Measurements from ENCODE around the gene APOBEC2. TPM values are rescaled to one million over a fixed set of nuclear protein-coding genes. Genes with fewer than 3 reads are reported as not detected.

Gene APOBEC2
- total RNA-seq, 6 experiments from 2014 or later: not detected

DNA sequence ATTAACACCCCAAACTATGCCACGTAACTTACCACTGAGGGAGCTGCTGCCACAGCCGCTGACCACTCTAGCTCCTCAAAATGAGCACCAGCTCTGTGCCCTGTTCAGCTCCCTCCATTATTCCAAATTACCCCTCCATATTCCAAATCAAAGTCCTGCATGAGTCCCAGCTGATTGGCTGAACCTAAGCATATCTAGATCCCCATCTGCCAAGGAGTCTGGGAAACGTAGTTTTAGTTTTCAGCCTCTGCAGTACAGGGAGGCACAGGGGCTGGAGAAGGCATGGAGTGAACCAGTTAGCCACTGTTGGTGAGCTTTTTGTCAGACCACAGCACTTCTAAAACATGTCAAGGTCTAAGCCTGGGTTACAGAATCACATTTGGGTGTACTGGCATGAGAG is 29.9 kb upstream of the APOBEC2 start:
- H3K36me3 Mint-ChIP-seq (ENCODE audit: low read depth): peaks cover 4% of the 10 kb centered on the region
- H3K4me1 Mint-ChIP-seq (ENCODE audit: low read depth): peaks cover 42% of the 10 kb centered on the region
- no peak overlapping the region for H3K4me3 Mint-ChIP-seq
- no peaks in the 10 kb centered on the region; the same call in 1 of the 2 replicates for H3K9me3 Mint-ChIP-seq
- no peak for DNase-seq
- TF ChIP-seq, protein P1, sequence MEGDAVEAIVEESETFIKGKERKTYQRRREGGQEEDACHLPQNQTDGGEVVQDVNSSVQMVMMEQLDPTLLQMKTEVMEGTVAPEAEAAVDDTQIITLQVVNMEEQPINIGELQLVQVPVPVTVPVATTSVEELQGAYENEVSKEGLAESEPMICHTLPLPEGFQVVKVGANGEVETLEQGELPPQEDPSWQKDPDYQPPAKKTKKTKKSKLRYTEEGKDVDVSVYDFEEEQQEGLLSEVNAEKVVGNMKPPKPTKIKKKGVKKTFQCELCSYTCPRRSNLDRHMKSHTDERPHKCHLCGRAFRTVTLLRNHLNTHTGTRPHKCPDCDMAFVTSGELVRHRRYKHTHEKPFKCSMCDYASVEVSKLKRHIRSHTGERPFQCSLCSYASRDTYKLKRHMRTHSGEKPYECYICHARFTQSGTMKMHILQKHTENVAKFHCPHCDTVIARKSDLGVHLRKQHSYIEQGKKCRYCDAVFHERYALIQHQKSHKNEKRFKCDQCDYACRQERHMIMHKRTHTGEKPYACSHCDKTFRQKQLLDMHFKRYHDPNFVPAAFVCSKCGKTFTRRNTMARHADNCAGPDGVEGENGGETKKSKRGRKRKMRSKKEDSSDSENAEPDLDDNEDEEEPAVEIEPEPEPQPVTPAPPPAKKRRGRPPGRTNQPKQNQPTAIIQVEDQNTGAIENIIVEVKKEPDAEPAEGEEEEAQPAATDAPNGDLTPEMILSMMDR (IDR thresholded peaks at IDR 0.05): no peak
- peaks cover 5% of the 10 kb centered on the region for H3K27me3 Mint-ChIP-seq (ENCODE audit: insufficient read depth)
- no peak overlapping the region for H3K27ac Mint-ChIP-seq

DNA sequence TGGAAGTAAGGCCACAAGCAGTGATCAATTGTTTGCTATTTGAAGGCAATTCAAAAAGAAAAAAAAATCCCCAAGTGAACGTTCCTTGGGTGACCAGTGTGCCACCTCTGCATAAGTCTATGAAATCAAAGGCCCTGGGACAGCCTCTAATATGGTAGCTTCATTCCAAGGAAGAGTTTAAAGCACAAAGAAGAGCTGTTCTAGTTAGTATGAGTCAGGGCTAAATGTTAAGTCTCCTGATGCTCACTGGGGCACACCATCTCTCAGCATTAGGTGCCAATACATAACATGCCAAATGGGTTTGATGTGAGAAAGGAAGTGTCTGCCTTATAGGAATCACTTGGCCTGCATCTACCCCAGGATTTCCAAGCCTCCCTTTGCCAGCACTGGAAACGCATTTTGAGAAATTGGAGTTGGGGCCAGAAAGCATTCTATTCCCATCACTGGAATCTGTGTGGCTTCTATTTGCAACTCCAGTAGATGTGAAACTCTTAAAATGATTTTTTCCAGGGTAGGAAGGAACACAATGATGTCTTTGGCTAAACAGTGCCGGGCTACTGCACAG is 27.0 kb upstream of the APOBEC2 start:
- no peak overlapping the region for H3K4me3 Mint-ChIP-seq
- DNase-seq: no peak
- peaks cover 3% of the 10 kb centered on the region for H3K27me3 Mint-ChIP-seq (ENCODE audit: insufficient read depth)
- TF ChIP-seq, protein P1 (IDR thresholded peaks at IDR 0.05): no peak
- H3K4me1 Mint-ChIP-seq (ENCODE audit: low read depth): peaks cover 42% of the 10 kb centered on the region
- H3K27ac Mint-ChIP-seq: no peak overlapping the region
- H3K9me3 Mint-ChIP-seq: no peaks in the 10 kb centered on the region
- no peaks in the 10 kb centered on the region for H3K36me3 Mint-ChIP-seq (ENCODE audit: low read depth)

DNA sequence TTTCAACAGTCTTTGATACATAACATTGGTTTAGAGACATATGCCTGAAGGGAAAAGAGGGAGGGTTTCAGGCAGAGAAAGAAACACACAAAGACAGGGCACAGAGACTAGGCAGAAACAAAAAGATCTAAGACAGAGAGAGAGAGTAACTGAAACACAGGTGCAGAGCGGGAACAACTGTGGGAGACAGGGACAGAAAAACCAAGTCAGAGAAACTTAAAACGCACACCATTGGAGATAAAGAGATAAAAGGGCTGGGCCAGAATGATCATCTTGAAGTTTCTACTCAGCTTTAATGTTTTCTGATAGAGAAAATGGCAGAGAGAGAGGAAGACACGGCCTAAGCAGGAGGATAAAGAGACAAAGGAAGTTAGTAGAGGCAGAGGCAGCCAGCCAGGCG is 25.8 kb upstream of the APOBEC2 start:
- Mint-ChIP-seq H3K4me3 (peak overlapping the region; percentile 82), H3K27me3 (ENCODE audit: insufficient read depth) (peaks cover 4% of the 10 kb centered on the region), H3K27ac (no peak overlapping the region), H3K4me1 (ENCODE audit: low read depth) (peaks cover 32% of the 10 kb centered on the region), H3K36me3 (ENCODE audit: low read depth) (no peaks in the 10 kb centered on the region), H3K9me3 (no peaks in the 10 kb centered on the region)
- TF ChIP-seq, protein P1 (IDR thresholded peaks at IDR 0.05): no peak
- DNase-seq: no peak

DNA sequence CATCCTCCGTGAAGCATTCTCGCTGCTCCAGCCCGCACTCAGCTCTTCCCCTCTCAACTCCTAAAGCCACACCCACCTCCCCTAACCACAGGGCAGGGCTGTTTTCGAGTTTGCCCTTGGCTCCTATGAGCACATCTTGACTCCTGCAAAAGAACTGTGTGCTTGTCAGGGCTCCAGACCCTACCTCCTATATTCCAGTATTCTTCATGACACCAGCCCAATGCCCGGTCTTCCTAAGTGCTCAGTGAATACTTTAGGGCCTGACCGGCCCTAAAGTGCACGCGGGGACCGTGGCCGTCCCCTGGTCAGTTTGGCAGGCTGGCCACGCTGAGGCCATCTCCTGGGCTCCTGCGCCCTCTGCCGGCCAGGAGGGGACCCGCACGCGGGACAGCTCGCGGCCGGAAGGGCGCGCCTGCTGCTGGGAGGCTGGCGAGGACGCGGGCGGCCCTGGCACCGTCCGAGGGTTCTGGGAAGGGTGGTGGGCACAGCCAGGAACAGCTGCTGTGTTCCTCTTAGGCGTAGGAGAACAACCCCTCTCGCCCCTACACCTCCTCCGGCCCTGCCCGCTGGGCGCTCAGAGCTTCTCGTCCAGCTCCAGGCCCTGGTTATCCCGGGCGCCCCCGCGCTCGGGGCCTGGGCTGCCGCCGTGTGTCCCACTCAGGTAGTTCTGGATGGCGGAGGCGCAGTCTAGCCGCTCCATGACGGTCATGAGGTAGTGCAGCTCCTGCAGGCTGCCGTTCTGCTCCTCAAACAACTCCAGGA is 25.0 kb upstream of the APOBEC2 start:
- Mint-ChIP-seq H3K27me3 (ENCODE audit: insufficient read depth) (peaks cover 4% of the 10 kb centered on the region), H3K27ac (peak overlapping the region; percentile 40; the same call in 1 of the 2 replicates), H3K4me3 (peak overlapping the region; percentile 82), H3K36me3 (ENCODE audit: low read depth) (no peaks in the 10 kb centered on the region), H3K9me3 (no peaks in the 10 kb centered on the region), H3K4me1 (ENCODE audit: low read depth) (peaks cover 25% of the 10 kb centered on the region)
- DNase-seq: peak; percentile 53
- TF ChIP-seq, protein P1 (IDR thresholded peaks at IDR 0.05): peak; percentile 100

DNA sequence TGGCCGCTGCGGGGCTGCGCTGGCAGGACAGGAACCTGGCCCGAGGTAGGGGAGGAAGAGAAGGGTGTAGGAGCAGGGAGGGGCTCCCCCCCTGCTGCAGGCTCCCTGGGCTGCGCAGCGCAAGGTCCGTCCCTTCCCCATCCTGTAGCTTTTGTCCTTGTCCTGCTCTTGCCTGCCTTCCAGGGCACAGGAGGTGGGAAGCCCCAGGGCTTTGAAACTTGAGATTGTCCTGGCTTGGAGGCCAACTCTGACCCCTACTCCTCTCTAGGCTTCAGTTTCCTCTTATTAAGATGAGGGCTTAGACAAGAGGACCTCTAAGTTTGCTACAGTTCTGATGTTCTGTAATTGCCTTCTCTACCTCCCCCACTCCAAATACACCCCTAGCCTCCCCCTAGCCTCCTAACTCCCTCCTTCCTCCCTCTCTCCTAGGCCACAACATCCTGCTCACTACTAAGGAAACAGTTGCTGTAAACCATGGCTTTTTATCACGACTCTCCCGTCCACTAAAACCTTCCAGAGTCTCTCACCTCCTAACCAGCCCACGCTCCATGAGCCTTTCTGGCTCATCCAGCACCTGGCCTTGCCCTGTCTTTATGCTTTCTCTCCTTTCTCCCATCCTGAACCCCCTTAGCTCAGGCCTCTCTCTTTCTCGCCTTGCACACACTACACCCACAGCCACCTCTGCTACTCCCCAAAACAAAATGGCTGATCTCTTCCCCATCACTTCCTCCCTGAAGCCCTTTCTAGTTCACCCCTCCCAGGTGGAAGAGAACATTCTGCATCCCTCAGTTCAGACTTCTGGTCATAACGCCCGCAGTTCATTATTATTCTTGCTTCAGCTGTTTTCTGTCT is 24.2 kb upstream of the APOBEC2 start:
- peak overlapping the region; percentile 82 for H3K4me3 Mint-ChIP-seq
- H3K4me1 Mint-ChIP-seq (ENCODE audit: low read depth): peaks cover 17% of the 10 kb centered on the region
- no peaks in the 10 kb centered on the region for H3K36me3 Mint-ChIP-seq (ENCODE audit: low read depth)
- peak overlapping the region; percentile 12; the same call in 1 of the 2 replicates for H3K27ac Mint-ChIP-seq
- H3K27me3 Mint-ChIP-seq (ENCODE audit: insufficient read depth): peaks cover 11% of the 10 kb centered on the region
- TF ChIP-seq, protein P1 (IDR thresholded peaks at IDR 0.05): no peak
- no peak for DNase-seq
- H3K9me3 Mint-ChIP-seq: no peaks in the 10 kb centered on the region

All from HFFc6 (cell line).